NCI-H146 treated with DMSO at 0.1 percent for 48 hours (cell line): ENCODE results near the gene APOC4.
"Not testable (repeated sequence)": the region's sequence is repeated elsewhere in the genome, so short reads cannot be mapped to it uniquely, and the experiment has no call there.

Source experiments
- DNase-seq: peaks from one replicate; lab custom pipeline; 2025; ENCODE audit not compliant: unreplicated experiment; lab: John Stamatoyannopoulos, UW

The APOC4 gene

DNA sequence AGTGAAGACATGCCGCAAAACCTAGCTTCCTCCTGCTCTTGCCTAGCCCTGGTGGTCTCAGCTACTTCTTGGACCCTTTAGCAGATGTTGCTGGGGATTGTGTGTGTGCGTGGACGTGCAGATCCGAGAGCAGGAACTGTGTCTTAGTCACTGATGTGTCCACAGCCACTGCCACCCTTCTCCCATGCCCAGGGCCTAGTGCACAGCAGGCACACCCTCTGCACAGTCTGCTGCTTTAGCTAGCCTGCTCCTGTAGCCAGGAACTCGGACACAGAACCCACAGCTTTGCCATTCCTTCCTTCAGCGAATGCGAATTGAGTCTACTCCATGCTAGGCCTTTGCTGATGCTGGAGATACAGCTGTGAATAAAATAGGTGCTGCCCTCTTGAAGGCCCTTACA is 15.5 kb downstream of the APOC4 start:
- no peak for DNase-seq

DNA sequence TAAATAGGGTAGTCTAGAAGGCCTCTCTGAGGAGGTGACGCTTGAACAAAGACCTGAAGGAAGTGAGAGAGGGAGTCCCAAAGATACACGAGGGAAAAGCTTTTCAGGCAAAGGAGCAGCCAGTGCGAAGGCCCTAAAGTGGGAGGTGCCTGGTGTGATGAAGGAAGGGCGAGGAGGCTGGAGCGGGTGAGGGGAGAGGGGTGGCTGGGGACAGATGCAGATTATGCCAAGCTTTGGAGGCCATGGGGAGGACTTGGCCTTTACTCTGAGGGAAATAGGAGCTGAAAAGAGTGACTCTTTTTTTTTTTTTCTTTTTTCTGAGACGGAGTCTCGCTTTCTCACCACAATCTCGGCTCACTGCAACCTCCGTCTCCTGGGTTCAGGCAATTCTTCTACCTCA is 16.1 kb downstream of the APOC4 start:
- no peak for DNase-seq

DNA sequence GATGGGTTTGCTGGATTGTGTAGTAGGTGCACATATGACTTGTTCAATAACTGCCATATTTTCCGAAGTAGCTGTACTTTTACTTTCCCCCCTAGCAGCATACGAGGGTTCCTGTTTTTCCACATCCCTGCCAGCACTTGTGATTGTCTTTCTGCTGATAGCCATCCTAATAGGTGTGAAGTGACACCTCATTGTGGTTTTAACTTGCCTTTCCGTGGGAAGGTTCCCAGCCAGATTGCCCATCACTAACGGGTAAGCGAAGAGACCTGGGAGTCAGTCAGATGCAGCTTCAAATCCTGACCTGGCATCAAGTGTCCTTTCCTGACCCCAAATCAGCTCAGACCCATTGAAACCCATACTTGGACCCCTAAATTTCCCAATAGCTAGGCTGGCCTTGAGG is 17.7 kb downstream of the APOC4 start:
- DNase-seq: no peak

DNA sequence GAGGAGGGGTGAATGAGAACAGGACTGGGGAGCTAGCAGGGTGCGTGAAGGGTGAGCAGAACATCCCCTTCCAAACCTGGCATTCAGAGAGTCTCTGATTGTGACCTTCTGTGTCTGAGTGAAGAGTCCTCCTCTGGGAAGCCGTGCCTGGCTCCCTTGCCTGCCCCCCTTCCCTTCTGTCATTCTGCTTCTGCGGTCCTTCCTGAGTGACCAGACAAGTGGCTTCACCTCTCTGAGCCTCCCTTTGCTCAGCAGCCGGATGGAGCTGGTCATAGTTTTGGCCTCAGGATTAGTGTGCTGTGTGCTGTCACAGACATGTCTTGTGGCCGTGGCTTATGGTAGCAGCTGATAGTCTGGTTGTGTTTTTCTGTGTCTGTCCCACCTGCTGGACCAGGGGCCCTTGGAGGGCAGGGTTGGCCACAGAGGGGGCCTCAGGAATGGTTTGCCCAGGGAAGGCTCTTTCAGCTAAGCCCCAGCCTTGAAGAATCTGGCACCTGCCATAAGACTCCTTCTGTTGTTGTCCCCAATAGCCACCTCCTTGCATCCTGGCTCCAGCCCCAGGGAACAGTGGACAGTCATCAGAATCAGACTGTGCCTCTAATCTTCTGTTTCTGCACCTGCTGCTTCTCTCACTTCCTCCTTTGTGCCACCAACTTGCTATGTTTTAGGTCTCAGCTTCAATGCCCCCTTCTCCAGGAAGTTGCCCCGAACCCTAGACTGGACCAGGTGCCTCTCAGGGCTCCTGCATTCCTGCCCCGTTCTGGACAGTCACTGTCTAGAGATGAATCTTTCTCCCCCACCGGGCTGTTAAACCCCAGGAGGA is 19.1 kb downstream of the APOC4 start:
- DNase-seq: no peak

DNA sequence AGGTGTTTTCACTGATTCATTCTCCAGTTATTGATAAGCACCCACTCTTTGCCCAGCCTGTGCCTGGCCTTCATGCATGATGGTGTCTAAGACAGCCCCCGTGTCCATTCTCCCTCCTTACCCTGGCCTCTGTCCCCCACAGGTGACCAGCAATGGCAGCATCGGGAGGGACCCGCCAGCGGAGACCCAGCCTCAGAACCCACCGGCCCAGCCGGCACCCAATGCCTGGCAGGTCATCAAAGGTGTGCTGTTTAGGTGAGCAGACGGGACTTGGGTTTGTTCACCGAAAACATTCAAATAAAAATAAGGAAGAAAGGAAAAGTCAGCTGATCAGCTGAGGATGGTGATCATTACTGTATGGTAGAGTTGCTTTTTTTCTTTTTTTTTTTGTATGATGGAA is 19.8 kb downstream of the APOC4 start:
- DNase-seq: no peak

DNA sequence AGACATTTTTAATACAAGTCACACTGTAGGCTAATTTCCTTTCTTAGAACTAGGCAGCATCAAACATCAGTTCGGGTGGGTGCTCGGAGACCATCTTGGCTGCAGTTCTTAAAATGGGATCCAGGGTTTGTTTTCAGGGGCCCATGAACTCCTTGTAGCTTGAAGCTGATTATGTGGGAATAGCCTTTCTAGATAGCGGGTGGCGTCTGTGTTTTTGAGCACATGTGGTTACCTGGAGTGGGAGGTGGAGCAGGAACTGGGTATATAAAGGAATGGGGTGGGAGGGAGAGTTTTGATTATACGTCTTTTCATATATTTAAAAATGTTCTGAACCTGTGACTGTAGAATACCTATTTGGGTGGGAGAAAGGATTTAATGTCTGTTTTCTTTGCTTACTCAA is 26.1 kb downstream of the APOC4 start:
- DNase-seq: no peak

DNA sequence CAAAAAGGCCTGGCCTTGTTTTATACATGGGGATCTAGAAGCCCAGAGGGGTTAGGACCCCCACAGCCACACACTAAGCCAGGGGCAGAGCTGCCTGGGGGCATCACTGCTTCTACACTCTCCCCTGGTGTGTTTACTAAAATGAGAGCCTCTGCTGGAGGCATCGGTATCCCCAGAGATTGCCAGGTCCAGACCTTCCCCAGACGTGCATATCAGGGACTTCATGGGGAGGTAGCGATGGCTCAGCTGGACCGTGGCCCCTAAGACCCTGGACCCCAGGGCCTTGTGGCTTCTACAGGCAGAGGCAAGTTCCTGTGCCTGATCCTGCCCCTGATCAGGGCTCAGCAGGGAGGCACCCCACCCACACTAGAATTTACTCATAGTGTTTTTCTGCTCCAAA is 26.6 kb downstream of the APOC4 start:
- DNase-seq: no peak

DNA sequence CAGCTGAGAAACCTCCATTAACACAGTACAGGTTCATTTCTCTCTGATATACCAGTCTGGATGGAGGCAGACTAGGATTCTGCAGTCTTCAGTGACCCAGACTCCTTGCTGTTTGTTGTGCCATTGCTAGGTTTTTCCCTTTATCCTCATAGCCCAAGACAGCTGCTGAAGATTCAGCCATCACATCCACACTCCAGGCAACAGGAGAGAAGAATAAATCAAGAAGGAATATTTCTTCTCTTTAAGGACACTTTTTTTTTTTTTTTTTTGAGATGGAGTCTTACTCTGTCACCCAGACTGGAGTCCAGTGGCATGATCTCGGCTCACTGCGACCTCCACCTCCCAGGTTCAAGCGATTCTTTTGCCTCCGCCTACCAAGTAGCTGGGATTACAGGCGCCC is 27.4 kb downstream of the APOC4 start:
- no peak for DNase-seq

DNA sequence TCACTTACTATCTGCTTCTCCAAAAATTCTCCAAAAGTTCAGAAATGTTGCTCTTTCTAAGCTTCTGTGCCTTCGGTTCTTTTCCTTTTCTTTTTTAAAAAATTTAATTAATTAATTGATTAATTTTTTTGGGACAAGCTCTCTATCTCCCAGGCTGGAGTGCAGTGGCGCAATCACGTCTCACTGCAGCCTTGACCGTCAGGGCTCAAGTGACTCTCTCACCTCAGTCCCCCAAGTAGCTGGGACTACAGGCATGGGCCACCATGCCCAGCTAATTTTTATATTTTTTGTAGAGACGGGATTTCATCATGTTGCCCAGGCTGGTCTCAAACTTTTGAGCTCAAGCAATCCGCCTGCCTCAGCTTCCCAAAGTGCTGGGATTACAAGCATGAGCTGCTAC is 29.4 kb downstream of the APOC4 start:
- DNase-seq: not testable (repeated sequence)

DNA sequence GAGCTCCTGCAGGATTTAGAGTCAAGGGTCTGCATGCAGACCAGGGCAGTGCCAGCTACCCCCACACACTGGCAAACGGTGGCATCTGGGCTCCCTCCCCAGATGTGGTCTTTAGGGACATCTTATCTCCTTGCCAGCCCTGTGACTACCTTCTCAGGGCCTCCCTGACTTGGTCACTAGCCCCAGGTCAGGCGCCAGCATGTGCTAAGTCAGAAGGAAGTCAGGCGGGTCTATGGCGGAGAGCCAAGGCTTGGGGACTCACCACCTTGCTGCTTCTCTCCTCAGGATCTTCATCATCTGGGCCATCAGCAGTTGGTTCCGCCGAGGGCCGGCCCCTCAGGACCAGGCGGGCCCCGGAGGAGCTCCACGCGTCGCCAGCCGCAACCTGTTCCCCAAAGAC is 30.8 kb downstream of the APOC4 start:
- DNase-seq: no peak

DNA sequence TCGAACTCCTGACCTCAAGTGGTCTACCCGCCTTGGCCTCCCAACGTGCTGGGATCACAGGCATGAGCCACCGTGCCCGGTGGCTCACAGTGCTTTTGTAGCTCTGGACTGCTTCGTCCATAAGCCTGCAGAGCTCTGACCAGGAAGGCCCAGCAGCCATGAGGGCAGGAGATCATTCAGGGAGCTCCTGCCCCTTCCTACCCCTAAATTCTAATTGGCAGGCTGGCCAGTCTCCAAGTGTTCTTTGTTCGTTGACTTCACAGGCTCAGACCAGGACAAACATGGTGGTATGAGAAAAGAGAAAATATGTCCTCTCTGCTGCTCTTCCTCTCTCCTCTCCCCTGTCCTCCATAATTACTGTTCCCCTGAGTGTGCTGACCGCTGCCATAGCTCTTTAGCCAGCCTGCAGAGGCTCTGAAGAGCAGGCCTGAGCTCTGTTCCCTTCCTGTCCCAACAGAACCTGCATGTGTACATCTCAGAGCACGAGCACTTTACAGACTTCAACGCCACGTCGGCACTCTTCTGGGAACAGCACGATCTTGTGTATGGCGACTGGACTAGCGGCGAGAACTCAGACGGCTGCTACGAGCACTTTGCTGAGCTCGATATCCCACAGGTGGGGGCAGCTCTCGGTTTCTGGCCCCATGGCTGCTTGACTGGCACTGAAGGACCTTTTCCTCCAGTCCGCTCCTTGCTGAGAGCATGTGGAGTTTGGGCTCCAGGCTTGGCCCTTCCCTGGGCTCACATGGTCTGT is 32.1 kb downstream of the APOC4 start:
- no peak for DNase-seq

DNA sequence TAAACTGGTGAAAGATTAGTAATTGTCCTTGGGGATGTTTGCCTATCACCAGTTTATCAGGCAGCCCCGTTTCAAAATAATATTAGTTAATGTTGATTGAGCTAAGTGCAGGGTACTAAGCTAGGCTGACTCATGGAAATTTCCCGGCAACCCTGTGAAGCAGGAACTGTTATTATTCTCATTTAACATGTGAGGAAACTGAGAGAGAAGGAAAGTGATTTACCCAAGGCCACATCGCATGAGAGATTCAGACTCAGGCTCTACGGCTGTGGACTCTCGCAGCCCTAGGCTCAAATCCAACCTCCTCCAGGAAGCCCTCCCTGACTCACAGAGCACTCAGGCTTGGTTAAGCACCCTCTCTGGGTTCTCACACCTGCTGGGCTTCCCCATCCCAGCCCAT is 32.8 kb downstream of the APOC4 start:
- no peak for DNase-seq

DNA sequence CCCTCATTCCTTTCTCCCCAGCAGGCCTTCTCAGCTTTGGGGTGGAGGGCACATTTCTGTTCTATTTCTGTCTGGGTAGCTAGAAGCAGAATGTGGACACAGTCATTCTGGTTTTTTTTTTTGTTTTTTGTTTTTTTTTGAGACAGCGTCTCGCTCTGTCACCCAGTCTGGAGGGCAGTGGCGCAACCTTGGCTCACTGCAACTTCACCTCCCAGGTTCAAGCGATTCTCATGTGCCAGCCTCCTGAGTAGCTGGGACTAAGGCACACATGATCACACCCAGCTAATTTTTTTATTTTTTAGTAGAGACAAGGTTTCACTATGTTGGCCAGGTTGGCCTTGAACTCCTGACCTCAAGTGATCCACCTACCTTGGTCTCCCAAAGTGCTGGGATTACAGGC is 33.4 kb downstream of the APOC4 start:
- DNase-seq: no peak

DNA sequence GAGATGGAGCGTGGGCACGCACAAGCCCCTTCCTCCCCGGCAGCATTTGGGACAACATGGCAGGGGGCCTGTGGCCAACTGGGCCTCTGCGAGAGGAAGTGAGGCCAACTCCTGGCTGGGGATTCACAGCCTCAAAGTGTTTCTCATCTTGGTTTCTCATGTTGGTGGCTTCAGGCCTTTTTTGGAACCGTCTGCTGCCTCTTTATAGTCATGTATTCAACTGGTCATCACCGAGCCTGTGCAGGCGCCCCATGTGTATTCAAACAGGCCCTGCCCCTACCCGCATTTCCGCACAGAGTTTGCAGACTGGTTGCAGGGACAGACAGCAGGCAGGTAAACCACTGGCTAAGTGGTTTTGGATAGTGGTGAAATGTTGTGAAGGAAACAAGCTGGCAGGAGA is 42.0 kb downstream of the APOC4 start:
- DNase-seq: no peak

DNA sequence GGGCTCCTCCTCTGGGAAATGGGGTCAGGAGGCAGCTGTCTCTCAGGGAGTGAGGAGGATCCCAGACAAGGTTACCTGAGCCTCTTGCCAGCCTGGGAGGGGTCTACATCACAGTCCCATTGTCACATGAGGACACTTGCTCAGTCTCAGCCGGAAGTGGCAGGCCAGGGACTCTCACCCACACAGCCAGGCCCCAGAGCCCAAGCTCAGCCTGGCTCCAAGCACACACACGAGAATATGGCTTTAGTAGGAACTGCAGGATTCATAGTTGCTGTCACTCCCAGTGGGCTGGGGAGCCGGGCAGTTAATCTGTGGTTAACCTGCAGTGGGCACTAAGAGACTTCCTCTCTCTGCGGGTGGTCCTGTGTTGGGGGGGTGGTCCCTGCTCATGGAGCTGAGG is 43.4 kb downstream of the APOC4 start:
- DNase-seq: no peak

DNA sequence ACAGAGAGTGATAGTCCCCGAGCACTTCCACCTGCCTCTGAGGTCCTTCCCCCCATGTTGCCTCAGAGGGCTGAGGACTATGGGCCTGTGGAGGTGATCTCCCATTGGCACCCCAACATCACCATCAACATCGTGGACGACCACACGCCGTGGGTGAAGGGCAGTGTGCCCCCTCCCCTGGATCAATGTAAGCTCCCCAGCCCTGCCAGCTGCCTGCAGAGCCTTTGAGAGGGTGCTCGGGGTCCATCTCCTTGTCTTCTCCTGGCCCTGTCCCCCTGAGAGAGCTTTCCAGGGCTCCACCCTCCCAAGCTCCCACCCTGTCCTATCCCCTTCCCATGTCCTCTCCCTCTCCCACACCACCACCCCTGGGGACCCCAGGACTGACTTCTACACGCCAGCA is 44.4 kb downstream of the APOC4 start:
- no peak for DNase-seq

DNA sequence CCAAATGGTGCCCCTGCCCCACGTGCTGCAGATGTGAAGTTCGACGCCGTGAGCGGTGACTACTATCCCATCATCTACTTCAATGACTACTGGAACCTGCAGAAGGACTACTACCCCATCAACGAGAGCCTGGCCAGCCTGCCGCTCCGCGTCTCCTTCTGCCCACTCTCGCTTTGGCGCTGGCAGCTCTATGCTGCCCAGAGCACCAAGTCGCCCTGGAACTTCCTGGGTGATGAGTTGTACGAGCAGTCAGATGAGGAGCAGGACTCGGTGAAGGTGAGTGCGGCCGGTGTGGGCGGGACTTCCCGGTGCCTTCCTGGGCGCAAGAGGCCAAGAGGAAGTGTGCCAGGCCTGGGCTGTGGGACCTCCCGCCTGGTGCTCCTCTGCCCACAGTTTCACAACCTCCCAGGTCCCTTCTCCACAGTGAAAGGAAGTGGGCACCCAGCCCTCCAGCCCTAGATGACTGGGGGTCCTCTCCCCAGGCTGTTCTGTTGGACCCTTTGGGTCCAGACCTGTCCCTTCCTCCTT is 45.2 kb downstream of the APOC4 start:
- no peak for DNase-seq

DNA sequence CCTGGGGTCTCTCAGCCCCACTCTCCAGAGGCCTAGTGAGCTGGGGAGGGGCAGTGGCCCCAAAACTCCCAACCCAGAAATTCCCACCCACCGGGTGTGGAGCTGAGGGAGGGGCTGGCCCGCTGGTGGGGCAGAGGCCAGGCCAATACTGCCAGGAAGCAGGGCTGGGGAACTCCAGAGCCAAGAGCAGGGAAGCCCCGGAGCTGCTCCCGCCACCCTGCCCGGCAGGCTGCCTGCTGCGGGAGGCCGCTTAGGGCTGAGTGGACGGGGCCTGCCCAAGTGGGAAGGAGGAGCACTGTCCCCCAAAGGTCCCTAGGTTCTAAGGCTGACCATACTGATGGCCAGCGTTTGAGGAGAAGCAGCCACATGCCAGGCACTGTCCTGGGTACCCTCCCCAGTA is 46.2 kb downstream of the APOC4 start:
- DNase-seq: no peak

DNA sequence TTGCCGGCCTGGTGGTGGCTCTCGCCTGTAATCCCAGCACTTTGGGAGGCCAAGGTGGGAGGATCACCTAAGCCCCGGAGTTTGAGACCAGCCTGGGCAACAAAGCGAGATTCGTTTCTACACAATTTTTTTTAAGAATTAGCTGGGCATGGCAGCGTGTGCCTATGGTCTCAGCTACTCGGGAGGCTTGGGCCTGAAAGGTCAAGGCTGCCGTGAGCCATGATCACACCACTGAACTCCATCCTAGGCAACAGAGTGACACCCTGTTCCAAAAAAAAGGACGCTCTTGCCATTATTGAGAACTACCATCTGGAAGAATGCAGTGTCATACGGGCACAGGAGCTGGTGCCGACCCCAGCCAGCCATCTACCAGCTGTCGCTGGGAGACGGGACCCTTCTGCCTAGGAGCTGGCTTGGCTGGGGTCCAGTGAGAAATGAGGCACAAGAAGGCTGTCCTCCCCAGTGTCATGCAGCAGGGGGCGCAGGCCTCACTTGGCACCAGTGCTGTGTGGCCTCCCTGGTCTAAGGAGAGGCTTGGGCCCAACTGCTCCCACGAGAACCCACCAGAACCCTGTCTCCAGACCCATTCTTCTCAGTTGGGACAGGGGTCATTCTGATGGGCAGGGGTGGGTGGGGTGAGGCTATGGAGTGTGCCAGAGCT is 47.0 kb downstream of the APOC4 start:
- no peak for DNase-seq

DNA sequence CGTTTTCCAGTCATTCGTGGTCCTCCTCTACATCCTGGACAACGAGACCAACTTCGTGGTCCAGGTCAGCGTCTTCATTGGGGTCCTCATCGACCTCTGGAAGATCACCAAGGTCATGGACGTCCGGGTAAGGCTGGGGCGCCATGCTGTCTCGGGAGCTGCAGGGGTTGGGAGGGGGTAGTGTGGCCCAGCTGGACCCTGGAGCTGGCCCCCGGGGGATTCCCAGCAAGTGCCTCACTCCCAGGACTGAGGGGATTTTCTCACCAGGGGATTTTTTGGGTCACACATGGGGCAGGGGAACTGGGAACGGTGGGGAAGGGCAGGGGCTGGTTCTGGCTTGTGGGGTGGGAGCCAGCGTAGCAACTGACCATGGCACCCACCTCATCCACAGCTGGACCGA is 48.4 kb downstream of the APOC4 start:
- DNase-seq: no peak

DNA sequence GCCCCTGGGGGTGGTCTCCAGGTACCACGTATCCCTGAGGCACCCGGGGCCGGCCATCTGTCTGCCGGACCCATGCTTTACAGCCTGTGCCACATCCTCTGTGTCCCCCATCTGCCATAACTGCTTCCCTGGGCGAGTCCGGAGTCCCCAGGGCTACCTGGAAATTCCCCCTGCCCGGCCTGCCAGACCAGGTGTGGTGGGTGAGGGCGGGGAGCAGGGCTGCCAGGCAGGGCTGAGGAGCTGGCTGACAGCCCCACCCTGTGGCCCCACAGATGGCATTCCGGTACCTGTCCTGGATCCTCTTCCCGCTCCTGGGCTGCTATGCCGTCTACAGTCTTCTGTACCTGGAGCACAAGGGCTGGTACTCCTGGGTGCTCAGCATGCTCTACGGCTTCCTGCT is 48.9 kb downstream of the APOC4 start:
- DNase-seq: no peak
